IMR-90 (cell line): ENCODE measurements around the gene CPLX3. TPM values are rescaled to one million over a fixed set of nuclear protein-coding genes. Genes with fewer than 3 reads are reported as not detected.

Experiments
- ATAC-seq: fragments of 200-7000 bp; cut with Tn5 transposase; 2 replicates; pipeline ENCODE4 v1.9.1; 2020; ENCODE audit warnings: low read depth, mild to moderate bottlenecking, moderate library complexity
- BruUV-seq: library from RNA; stranded (reverse); fragments of 400-500 nt; replicated peaks from 2 replicates; lab custom pipeline; 2021; lab: Mats Ljungman, UMichigan
- CTCF ChIA-PET: fragments of 300-600 bp; formaldehyde crosslinking; extraction: SDS; loops from one replicate; lab custom pipeline; 2021; ENCODE audit warnings: antibody characterized with exemption; lab: Yijun Ruan, JAX
- POLR2A ChIA-PET: fragments of 300-600 bp; sonication (Branson Sonifier 250); formaldehyde crosslinking; loops from one replicate; lab custom pipeline; 2022; ENCODE audit warnings: antibody characterized with exemption; ENCODE audit not compliant: unreplicated experiment; lab: Charles Lee
- DNase-seq: peaks from one replicate; pipeline ENCODE4 v3.0.0; 2013
- H2AFZ ChIP-seq: replicated peaks from 2 replicates; pipeline ENCODE3; 2013; ENCODE audit warnings: low read length, mild to moderate bottlenecking; ENCODE audit not compliant: poor library complexity
- H2AK5ac ChIP-seq: 2 replicates; pipeline ENCODE4 v1.6.1; 2013; ENCODE audit warnings: low read depth, low read length, inconsistent platforms
- H2AK9ac ChIP-seq: replicated peaks from 2 replicates; pipeline ENCODE3; 2013; ENCODE audit warnings: mild to moderate bottlenecking, low read depth, low read length, moderate library complexity; ENCODE audit not compliant: poor library complexity
- H2BK120ac ChIP-seq: 2 replicates; pipeline ENCODE4 v1.6.1; 2013; ENCODE audit warnings: low read depth, low read length, inconsistent platforms
- H2BK15ac ChIP-seq: 3 replicates; pipeline ENCODE4 v1.6.1; 2013; ENCODE audit warnings: low read depth, low read length, inconsistent platforms
- H2BK20ac ChIP-seq: 2 replicates; pipeline ENCODE4 v1.6.1; 2013; ENCODE audit warnings: low read depth, mild to moderate bottlenecking, inconsistent platforms, low read length, moderate library complexity
- H2BK5ac ChIP-seq: 2 replicates; pipeline ENCODE4 v1.6.1; 2013; ENCODE audit warnings: mild to moderate bottlenecking, low read depth, low read length, inconsistent platforms; ENCODE audit not compliant: poor library complexity, severe bottlenecking
- H3K14ac ChIP-seq: replicated peaks from 2 replicates; pipeline ENCODE4 v1.6.1; 2013; ENCODE audit warnings: low read depth, low read length, inconsistent platforms
- H3K18ac ChIP-seq: 2 replicates; pipeline ENCODE4 v1.6.1; 2013; ENCODE audit warnings: low read depth, low read length, control low read depth
- H3K23ac ChIP-seq: 2 replicates; pipeline ENCODE4 v1.6.1; 2013; ENCODE audit warnings: low read depth, low read length, inconsistent platforms
- H3K27ac ChIP-seq: 2 replicates; pipeline ENCODE4 v1.5.1; 2013; ENCODE audit warnings: mild to moderate bottlenecking, control low read depth, low read length; ENCODE audit not compliant: insufficient read depth
- H3K27me3 ChIP-seq: 2 replicates; pipeline ENCODE4 v1.6.1; 2013; ENCODE audit warnings: low read length; ENCODE audit not compliant: control insufficient read depth, insufficient read depth
- H3K36me3 ChIP-seq: 2 replicates; pipeline ENCODE4 v1.6.1; 2013; ENCODE audit warnings: low read length, mixed read lengths; ENCODE audit not compliant: control insufficient read depth, insufficient read depth
- H3K4ac ChIP-seq: 2 replicates; pipeline ENCODE4 v1.6.1; 2013; ENCODE audit warnings: low read depth, low read length, inconsistent platforms
- H3K4me1 ChIP-seq: 2 replicates; pipeline ENCODE4 v1.6.1; 2013; ENCODE audit warnings: low read length, mixed read lengths; ENCODE audit not compliant: control insufficient read depth, insufficient read depth
- H3K4me2 ChIP-seq: 2 replicates; pipeline ENCODE4 v1.6.1; 2013; ENCODE audit warnings: low read depth, mild to moderate bottlenecking, control low read depth, low read length, moderate library complexity
- H3K4me3 ChIP-seq: 2 replicates; pipeline ENCODE4 v1.5.1; 2013; ENCODE audit warnings: low read depth, mild to moderate bottlenecking, control low read depth, low read length, moderate library complexity; ENCODE audit not compliant: insufficient read depth
- H3K56ac ChIP-seq: 2 replicates; pipeline ENCODE4 v1.6.1; 2013; ENCODE audit warnings: low read length, inconsistent platforms; ENCODE audit not compliant: insufficient read depth; ENCODE audit errors: extremely low read depth
- H3K79me1 ChIP-seq, 2 experiments: 2 replicates each; pipeline ENCODE4 v1.6.1; 2013; ENCODE audit warnings: low read length in 2 of 2, inconsistent platforms in 1 of 2, low read depth in 1 of 2
- H3K9ac ChIP-seq: 2 replicates; pipeline ENCODE4 v1.6.1; 2013; ENCODE audit warnings: low read depth, low read length, control low read depth
- H3K9me1 ChIP-seq: 2 replicates; pipeline ENCODE4 v1.6.1; 2013; ENCODE audit warnings: low read length, inconsistent platforms; ENCODE audit not compliant: insufficient read depth
- H3K9me3 ChIP-seq: 2 replicates; pipeline ENCODE4 v1.6.1; 2013; ENCODE audit warnings: low read length; ENCODE audit not compliant: control insufficient read depth, insufficient read depth
- H4K20me1 ChIP-seq: 2 replicates; pipeline ENCODE4 v1.6.1; 2013; ENCODE audit warnings: low read length, inconsistent platforms; ENCODE audit not compliant: insufficient read depth
- H4K5ac ChIP-seq: 2 replicates; pipeline ENCODE4 v1.6.1; 2013; ENCODE audit warnings: mild to moderate bottlenecking, low read depth, low read length, control low read depth
- H4K8ac ChIP-seq, 2 experiments: 2 replicates each; pipeline ENCODE4 v1.6.1; 2013; ENCODE audit warnings: low read depth in 2 of 2, low read length in 2 of 2, control low read depth in 1 of 2, inconsistent platforms in 1 of 2
- H4K91ac ChIP-seq: 2 replicates; pipeline ENCODE4 v1.6.1; 2013; ENCODE audit warnings: low read depth, low read length, inconsistent platforms; ENCODE audit not compliant: insufficient read depth
- CTCF ChIP-seq: conservative IDR thresholded peaks from 2 replicates; pipeline ENCODE4 v1.5.1; 2012; ENCODE audit warnings: mild to moderate bottlenecking, low read depth, low read length, improper control_type of control experiment
- FOS ChIP-seq: fragments of 150-350 bp; IDR thresholded peaks from 2 replicates; pipeline ENCODE4 v1.6.1; 2016; ENCODE audit warnings: low read depth, low read length
- USF2 ChIP-seq: fragments of 150-350 bp; IDR thresholded peaks from 2 replicates; pipeline ENCODE4 v1.6.1; 2017; ENCODE audit warnings: mild to moderate bottlenecking, antibody characterized with exemption, low read length, low read depth
- WGBS, 2 experiments: methylation state at CpG; one replicate each; pipeline versions ENCODE4 v1.1.5 to v1.1.7; 2013; ENCODE audit warnings: missing lambda C conversion rate in 2 of 2; ENCODE audit not compliant: insufficient read length in 1 of 2; ENCODE audit errors: extremely low coverage in 2 of 2; 5-methylcytosine and 5-hydroxymethylcytosine counted together
- dilution Hi-C: fragments of 300-500 bp; cut with HindIII; formaldehyde crosslinking; loops from one replicate; pipeline ENCODE4 v1.14.3; 2018; ENCODE audit warnings: low sequenced_read_pairs; ENCODE audit not compliant: unreplicated experiment
- in situ Hi-C: fragments of 300-500 bp; cut with MboI; formaldehyde crosslinking; loops from 3 replicates; pipeline ENCODE4 v1.14.3; 2019; ENCODE audit warnings: low sequenced_read_pairs, inconsistent platforms, mixed read lengths
- intact Hi-C: fragments of 100-400 bp; cut with micrococcal nuclease; formaldehyde crosslinking; loops from 2 replicates; pipeline ENCODE4 v1.10.0; 2022
- polyA plus RNA-seq, 3 experiments: library from polyadenylated mRNA; depleted of rRNA; stranded (reverse); fragments of >200 nt; gene quantifications; 2 replicates each; pipeline ENCODE4 v1.2.3, GENCODE V29; 2012; ENCODE audit warnings: low replicate concordance in 1 of 3
- total RNA-seq: library from RNA; depleted of rRNA; stranded (reverse); fragments of >200 nt; gene quantifications from 2 replicates; pipeline ENCODE4 v1.2.3, GENCODE V29; 2012

CPLX3 gene
- total and polyA plus RNA-seq, 2 of the 4 experiments (the other 2 are of a cell fraction): not detected

- H4K91ac ChIP-seq: no peak overlapping the region
Measured at GRCh38 chr15:74872702-74873035, 46.2 kb downstream of the CPLX3 start.

More at GRCh38 chr15:74872702-74873035, 46.2 kb downstream of the CPLX3 start:
- Histone ChIP-seq H3K4ac (peak overlapping the region; percentile 63; the same call in 1 of the 2 replicates), H3K27me3 (no peaks in the 10 kb centered on the region), H3K4me1 (peaks cover 15% of the 10 kb centered on the region), H2AFZ (peak overlapping the region; percentile 98), H3K9me3 (no peaks in the 10 kb centered on the region), H4K8ac (peak overlapping the region; percentile 71 to 95; a peak in 3 of 4 replicates), H2BK15ac (no peak overlapping the region), H2AK5ac (peak overlapping the region; percentile 92), H3K18ac (no peak overlapping the region), H3K14ac (peak overlapping the region; percentile 33; the same call in 1 of the 2 replicates), H3K36me3 (peaks cover 2% of the 10 kb centered on the region), H3K23ac (no peak overlapping the region), H3K4me3 (peak overlapping the region; percentile 80), H2AK9ac (peak overlapping the region; percentile 98), H4K5ac (no peak overlapping the region), H2BK120ac (no peak overlapping the region), H3K56ac (no peak overlapping the region), H2BK20ac (no peak overlapping the region), H3K4me2 (peak overlapping the region; percentile 83), H3K9ac (peak overlapping the region; percentile 23; the same call in 1 of the 2 replicates), H3K79me1 (peaks cover 13 to 57% of the 10 kb centered on the region in 2 experiments; a peak in 3 of 4 replicates), H3K27ac (no peak overlapping the region; the same call in 1 of the 2 replicates), H2BK5ac (no peak overlapping the region), H3K9me1 (peaks cover 27% of the 10 kb centered on the region), H4K20me1 (peaks cover 44% of the 10 kb centered on the region)
- in situ Hi-C loops (no loop called here), intact Hi-C loops (no loop called here), dilution Hi-C loops (no loop called here)
- no peak for TF ChIP-seq USF2
- no peak for TF ChIP-seq CTCF
- TF ChIP-seq FOS: no peak
- WGBS, 2 experiments: 0% methylated on average over 1 of the region's 11 CpGs; no CpG with 5 or more reads in 1 of the 2 experiments
- DNase-seq: no peak
- ATAC-seq: no peak
- no TSS peak for BruUV-seq
- ChIA-PET POLR2A (interaction anchor here (1.0 kb wide), 1 partner anchor 66 kb away, joined by 4 read pairs; no protein-coding TSS in a partner anchor), CTCF (interaction anchor here (0.6 kb wide), 1 partner anchor 23 kb away, joined by 3 read pairs; no protein-coding TSS in a partner anchor)
